ENCODE data around the gene RCAN3.

- TF ChIP-seq CTCF (IDR thresholded peaks at IDR 0.05; ENCODE audit: low read length) (no peak), EZH2 (optimal IDR thresholded peaks at IDR 0.05; ENCODE audit: low read depth, low read length) (no peak), EZH2phosphoT487 (IDR thresholded peaks at IDR 0.05; ENCODE audit: low read length) (no peak)
These were observed 26.1 kb upstream of the RCAN3 start for GRCh38 chr1:24476571-24476970.

Measured in MM.1S (cell line).